KBM-7 (cell line): Measurements from ENCODE around the gene ELK1.
A peak's percentile ranks its signal among the peaks of the same experiment; 100 is the strongest.

Source experiments
- DNase-seq: peaks from one replicate; pipeline ENCODE4 v3.0.0-alpha.2; 2015
- in situ Hi-C: fragments of 300-500 bp; cut with MboI; formaldehyde crosslinking; loops from 2 replicates; pipeline ENCODE4 v1.14.3; 2020; ENCODE audit warnings: low sequenced_read_pairs, low pct_unique_long_range_greater_than_20kb, mixed read lengths

The ELK1 gene

DNA sequence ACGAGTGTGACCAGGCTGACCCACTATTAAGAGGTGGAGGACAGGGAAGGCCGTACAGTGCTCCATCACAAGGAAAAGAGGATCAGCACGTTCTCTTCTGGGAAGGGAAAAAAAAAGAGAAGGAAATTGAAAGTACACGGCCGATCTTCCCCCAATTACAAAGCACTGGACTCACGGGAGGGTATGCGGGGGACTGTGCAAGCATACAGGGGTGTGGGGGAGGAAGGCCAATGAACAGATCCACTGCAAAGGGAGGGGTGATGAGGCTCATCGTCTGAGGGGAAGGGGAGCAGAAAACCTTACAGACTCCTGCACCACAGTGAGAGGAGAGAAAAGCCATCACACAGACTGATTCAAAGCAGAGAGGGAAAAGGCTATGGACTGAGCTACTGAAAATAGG lies 1.1 kb downstream of the ELK1 start:
- peak; percentile 48 for DNase-seq
- in situ Hi-C loops: loop anchor here (10.0 kb wide), 1 partner anchor 84 kb away; the partner anchor contains the start of gene ARAF

- DNase-seq: no peak
- in situ Hi-C loops: loop anchor here (10.0 kb wide), 1 partner anchor 84 kb away; the partner anchor contains the start of gene ARAF
These were observed 2.0 kb downstream of the ELK1 start for GRCh38 chrX:47648376-47648775.

- in situ Hi-C loops: loop anchor here (10.0 kb wide), 1 partner anchor 82 kb away; the partner anchor contains the start of gene ARAF
- no peak for DNase-seq
These were observed 3.7 kb downstream of the ELK1 start for GRCh38 chrX:47646636-47647035.

DNA sequence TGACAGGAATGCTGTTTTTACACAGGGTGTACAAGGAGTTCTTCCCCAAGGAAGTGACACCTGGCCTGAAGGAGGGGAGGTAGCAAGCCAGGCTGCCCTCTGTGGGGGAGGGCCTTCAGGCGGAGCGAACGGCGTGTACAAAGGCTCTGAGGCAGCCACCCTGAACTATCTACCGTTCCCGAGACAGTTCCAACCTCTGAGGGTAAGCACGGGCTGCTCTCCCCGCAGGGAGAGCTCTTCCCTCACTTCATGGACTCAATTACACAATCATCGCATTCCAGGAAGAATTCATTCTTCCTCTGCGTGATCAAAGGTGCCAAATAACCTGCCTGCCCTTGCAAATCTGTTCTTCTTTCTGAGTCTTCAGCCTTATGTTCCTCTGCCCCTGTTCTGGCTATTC lies 4.8 kb downstream of the ELK1 start:
- in situ Hi-C loops: loop anchor here (10.0 kb wide), 1 partner anchor 81 kb away; the partner anchor contains the start of gene ARAF
- DNase-seq: no peak

DNA sequence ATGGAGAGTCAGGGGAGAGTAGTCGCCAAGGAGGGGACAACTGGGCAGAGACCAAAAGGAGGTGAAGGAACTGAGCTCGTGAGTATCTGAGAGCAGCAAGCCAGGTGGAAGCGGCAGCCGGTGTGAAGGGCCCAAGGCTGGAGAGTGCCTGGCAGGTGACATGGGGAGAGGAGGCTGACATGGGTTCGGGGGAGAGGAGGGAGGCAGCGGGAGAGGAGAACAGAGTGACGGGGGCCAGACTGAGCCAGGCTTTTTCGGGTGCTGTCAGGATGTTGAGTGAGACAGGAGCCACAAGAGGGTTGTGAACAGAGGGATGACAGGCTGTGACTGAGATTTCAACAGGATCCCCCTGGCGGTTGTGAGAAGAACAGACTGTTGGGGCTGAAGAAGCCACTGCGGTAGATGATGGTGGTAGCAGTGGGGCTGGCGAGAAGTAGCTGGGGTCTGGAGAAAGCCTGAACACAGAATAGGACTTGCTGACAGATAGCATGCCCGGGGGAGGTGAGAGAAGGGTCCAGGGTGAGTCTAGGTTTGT lies 5.7 kb downstream of the ELK1 start:
- DNase-seq: peak; percentile 73
- in situ Hi-C loops: loop anchor here (10.0 kb wide), 1 partner anchor 80 kb away; the partner anchor contains the start of gene ARAF

DNA sequence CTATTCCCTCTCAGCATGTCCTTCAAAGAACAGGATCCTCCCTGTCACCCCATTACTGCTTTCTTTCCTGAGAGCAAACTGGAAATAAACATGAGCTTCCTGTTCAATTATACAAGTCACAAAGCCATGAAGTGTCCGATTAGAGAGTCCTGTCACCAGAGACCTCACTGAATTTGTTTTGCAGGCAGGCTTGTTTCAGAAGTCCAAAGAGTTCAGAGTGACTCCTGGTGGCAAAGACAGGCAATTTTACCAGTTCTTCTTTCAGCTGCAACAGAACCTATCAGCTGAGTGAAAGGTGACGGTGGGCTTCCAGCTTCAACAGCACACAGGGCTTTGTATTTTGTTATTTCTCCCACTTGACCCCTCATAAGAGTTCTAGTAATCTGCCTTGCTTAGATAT lies 6.4 kb downstream of the ELK1 start:
- peak; percentile 86 for DNase-seq
- in situ Hi-C loops: loop anchor here (10.0 kb wide), 1 partner anchor 79 kb away; the partner anchor contains the start of gene ARAF

- in situ Hi-C loops: no loop called here
These were observed 11.5 kb downstream of the ELK1 start for GRCh38 chrX:47638816-47639215.

DNA sequence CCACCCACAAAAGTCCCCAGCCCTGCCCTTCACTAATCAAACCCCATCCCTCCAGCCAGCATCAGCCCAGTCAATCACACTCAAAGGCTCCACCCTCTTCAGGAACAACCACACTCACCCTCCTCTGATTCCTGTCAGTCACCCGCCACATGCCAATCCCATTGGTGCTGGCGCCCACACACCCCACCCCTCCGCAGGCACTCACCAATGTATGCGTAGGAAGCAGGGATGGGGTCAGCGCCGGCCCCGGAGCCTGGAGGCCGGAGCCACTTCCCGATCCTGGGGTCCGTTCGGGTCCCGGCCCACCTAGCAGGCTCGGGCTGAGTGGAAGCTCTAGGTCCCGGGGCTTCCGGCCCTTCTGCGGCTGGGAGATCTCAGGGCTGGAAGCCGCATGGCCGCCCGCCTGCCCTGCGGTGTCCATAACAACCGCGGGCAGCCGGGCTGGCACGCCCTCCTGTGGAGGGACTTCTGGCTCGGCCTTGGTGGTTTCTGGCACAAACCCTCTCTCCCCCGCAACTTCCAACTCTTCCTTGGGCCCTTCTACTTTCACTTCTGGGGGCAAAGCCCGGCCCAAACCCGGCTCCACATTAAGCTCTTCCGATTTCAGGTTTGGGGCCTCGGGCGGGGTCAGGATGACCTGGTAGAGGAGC lies 12.7 kb downstream of the ELK1 start:
- in situ Hi-C loops: no loop called here
- DNase-seq: no peak

More at GRCh38 chrX:47638816-47639215, 11.5 kb downstream of the ELK1 start:
- no peak for DNase-seq

DNA sequence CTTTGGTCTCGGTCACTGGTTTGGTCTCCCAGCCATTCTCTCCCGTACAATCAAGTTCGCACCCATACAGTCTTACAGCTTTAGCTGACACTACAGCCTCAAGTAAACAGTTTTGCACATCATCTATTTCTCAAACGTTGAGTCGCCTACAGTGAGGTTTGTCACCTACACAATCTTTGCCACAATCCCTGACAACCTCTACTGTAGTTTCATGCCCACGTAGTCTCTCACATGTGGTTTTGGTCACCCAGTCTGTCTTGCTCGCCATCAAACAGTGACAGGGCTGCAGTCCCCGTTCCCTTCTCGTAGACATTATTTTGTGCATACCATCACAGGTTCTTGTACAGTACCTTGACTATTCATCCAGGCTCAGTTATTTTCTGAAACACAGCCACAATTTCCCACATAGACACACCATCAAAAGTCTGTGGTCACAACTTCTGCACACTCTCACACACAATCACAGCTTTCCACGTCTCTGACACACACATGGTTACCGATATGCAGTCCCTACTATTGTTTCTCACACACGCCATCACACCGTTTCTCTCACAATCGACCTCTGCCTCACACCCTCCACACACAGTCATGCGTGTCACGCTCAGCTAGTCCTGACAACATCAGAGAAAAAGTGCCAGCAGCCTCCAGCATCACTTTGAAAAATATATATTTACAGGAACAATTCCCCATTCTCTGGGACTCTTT lies 15.3 kb downstream of the ELK1 start:
- in situ Hi-C loops: no loop called here
- DNase-seq: no peak

DNA sequence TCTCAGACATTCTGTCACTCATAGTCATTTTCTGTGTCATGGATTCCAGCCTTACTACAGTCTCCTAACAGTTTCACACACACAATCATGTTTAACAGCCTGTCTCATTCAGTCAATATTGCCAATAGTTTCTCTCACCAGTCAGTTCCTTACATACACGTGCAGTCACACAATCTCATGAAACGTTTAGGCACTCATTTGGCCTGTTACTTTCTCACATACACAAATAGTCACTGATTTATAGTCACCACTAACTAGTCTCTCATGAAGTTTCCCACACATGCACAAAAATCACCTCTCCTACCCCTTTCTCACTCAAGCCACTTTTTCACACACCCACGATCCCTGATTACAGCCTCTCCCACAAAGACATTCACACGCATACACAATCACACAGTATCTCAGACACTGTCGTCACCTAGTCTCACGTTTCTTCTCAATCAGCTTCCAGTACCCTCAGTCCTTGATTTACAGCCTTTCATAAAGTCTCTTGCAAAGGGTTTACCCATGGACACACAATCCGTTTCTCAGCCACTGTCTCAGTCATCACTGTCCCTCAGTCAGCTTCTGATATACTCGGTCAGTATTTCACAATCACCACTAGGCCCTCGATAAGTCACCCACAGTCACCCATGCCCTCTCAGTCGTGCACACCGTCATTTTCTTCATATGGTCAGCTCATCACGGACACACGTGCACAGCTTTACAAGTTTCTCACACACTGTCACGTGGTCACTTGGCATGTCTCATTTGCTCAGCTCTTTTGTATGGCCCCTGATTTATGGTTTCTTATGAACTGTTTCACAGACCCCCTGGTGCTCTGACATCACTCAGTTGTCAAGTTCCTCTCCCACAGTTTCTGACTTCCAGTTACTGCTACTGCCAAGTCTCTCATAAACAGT lies 16.4 kb downstream of the ELK1 start:
- no peak for DNase-seq
- in situ Hi-C loops: no loop called here

GRCh38 chrX:47632666-47633065 lies 17.7 kb downstream of the ELK1 start:
- in situ Hi-C loops: no loop called here

DNA sequence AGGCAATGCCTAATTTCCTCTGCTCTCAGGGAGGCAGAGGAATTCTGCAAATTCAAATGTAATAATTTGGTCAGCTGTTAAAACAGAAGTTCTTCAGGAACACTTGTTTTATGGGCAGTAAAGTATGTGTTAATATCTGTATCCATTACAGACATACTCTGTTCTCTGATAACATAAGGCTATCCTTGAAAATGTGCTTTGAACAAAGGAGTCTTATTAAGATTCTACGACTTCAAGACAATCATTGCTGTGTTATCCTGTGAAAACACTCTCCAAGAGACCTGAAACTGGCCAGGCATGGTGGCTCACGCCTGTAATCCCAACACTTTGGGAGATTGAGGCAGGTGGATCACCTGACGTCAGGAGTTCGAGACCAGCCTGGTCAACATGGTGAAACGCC lies 18.7 kb downstream of the ELK1 start:
- in situ Hi-C loops: no loop called here
- DNase-seq: no peak

More at GRCh38 chrX:47632666-47633065, 17.7 kb downstream of the ELK1 start:
- peak; percentile 51 for DNase-seq

DNA sequence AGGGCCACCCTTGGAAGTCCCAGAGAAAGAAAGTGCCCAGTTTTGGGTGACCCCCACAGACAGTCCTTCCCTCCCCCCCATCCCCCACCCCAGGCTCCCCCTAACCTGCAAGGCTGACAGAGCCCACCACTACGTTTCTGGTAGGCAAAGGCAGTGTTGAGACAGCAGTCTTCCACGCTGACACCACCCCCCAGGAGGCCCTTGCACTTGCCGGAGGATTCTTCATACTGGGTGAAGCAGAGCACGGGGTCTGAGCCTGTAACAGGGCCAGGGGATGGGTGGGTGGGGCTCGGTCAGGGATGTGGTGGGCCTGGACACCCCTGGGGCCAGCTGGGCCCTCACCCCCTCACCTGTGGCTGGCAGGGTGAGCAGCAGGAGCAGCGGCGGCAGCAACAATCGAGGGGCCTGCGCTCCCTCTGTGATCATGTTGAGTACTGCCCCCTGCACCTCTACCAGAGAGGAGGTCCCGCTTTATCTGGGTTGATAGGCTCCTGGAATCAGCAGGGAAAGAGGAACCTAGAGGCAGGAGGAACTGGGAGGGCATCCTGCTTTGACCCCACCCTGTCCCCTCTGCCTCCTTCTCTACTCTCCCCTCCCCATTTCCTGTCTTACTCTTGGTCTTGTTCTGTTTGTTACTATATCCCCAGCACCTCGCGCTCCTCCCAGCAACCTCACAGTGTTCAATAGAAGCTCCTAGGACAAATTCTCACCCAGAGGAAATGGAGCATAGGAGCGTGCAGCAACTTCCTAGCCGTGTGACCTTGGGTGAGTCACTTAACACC lies 20.8 kb downstream of the ELK1 start, which contains the start of gene CFP:
TSS of gene CFP (minus strand) at position 512 of the 782 bp plus-strand sequence. CDS start at position 426, 86 bp downstream.
- peak; percentile 97 for DNase-seq

DNA sequence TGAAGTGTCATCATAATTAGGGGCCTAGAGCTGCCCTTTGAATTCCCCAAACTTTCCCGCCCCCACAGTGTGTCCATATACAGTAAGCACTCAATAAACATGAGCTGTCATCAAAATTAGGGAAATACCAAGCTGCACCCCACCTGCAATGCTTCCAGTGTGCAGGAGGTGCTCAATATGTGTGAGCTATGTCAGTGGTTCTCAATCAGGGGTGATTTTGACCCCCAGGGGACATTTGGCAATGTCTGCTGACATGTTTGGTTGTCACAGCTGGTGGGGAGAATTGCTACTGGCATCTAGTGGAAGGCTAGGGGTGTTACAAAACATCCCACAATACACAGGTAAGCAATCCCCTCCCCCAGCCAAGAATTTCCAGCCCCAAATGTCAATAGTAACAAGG lies 21.4 kb downstream of the ELK1 start:
- in situ Hi-C loops: no loop called here
- peak; percentile 65 for DNase-seq

More for the DNA sequence above, 20.8 kb downstream of the ELK1 start, which contains the start of gene CFP:
- in situ Hi-C loops: no loop called here

GRCh38 chrX:47625365-47625764 lies 25.0 kb downstream of the ELK1 start:
- DNase-seq: no peak
- in situ Hi-C loops: no loop called here

GRCh38 chrX:47623540-47624027 lies 26.8 kb downstream of the ELK1 start:
- DNase-seq: no peak
- in situ Hi-C loops: no loop called here

DNA sequence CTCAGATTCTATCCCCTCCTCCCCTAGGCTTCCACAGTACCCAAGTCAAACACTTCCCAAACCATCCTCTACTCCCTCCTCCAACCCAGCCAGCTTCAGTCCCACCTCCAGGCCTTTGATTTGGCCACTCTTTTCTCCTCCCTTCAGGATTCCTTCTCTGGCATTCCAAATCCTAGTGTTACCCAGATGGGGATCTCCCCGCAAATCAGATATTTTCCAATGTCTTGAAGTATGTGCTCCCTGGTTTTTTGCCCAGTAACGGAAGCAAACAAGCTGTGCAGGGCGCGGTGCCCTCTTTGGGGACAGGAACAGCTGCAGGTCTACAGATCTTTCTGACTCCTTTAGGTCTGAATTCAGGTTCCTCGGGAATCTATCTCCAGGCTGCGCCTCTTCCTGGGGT lies 28.5 kb downstream of the ELK1 start:
- in situ Hi-C loops: no loop called here
- DNase-seq: no peak

GRCh38 chrX:47620303-47620685 lies 30.1 kb downstream of the ELK1 start:
- in situ Hi-C loops: no loop called here
- DNase-seq: no peak
